Loucy (cell line): ENCODE measurements around the gene C16orf90.

Experiments
- H2AFZ ChIP-seq: fragments of 200-600 bp; sonication (generic); 2 replicates; pipeline ENCODE4 v1.6.0; 2016; ENCODE audit warnings: antibody characterized with exemption, mild to moderate bottlenecking, low read length, moderate library complexity
- H3F3A ChIP-seq: fragments of 200-600 bp; 2 replicates; pipeline ENCODE4 v1.6.0; 2016; ENCODE audit warnings: antibody characterized with exemption, low read depth, mild to moderate bottlenecking
- H3K27me3 ChIP-seq: fragments of 200-600 bp; sonication (generic); 2 replicates; pipeline ENCODE4 v1.6.1; 2014; ENCODE audit warnings: low read length, mild to moderate bottlenecking; ENCODE audit not compliant: insufficient read depth, poor library complexity, severe bottlenecking
- H3K36me3 ChIP-seq: fragments of 200-600 bp; sonication (generic); 2 replicates; pipeline ENCODE4 v1.6.1; 2016; ENCODE audit warnings: low read length; ENCODE audit not compliant: insufficient read depth
- H3K4me1 ChIP-seq: fragments of 200-600 bp; sonication (generic); 2 replicates; pipeline ENCODE4 v1.5.1; 2014; ENCODE audit warnings: low read length, mild to moderate bottlenecking; ENCODE audit not compliant: insufficient read depth, poor library complexity, severe bottlenecking
- H3K4me2 ChIP-seq: fragments of 200-600 bp; sonication (generic); 2 replicates; pipeline ENCODE4 v1.6.0; 2014; ENCODE audit warnings: antibody characterized with exemption, low read length, low read depth, mild to moderate bottlenecking; ENCODE audit not compliant: poor library complexity, severe bottlenecking
- H3K4me3 ChIP-seq: fragments of 200-600 bp; sonication (generic); 2 replicates; pipeline ENCODE4 v1.5.1; 2014; ENCODE audit warnings: low read length, mild to moderate bottlenecking, mixed read lengths; ENCODE audit not compliant: poor library complexity, severe bottlenecking
- H3K79me2 ChIP-seq: fragments of 200-600 bp; sonication (generic); 2 replicates; pipeline ENCODE4 v1.6.1; 2014; ENCODE audit warnings: low read length; ENCODE audit not compliant: insufficient read depth
- H3K9ac ChIP-seq: fragments of 200-600 bp; sonication (generic); 2 replicates; pipeline ENCODE4 v1.6.0; 2014; ENCODE audit warnings: mild to moderate bottlenecking, low read depth, low read length, moderate library complexity; ENCODE audit not compliant: poor library complexity, severe bottlenecking
- H3K9me2 ChIP-seq: fragments of 200-600 bp; sonication (generic); replicated peaks from 2 replicates; pipeline ENCODE4 v1.6.1; 2016; ENCODE audit warnings: low read depth, low read length, mixed read lengths
- H3K9me3 ChIP-seq: fragments of 200-600 bp; sonication (generic); 2 replicates; pipeline ENCODE4 v1.6.1; 2014; ENCODE audit warnings: mild to moderate bottlenecking, antibody characterized with exemption, low read length, low read depth; ENCODE audit not compliant: insufficient read depth
- H4K20me1 ChIP-seq: fragments of 200-600 bp; sonication (generic); 2 replicates; pipeline ENCODE4 v1.6.0; 2014; ENCODE audit warnings: antibody characterized with exemption, low read length, mild to moderate bottlenecking; ENCODE audit not compliant: insufficient read depth, poor library complexity, severe bottlenecking
- CTCF ChIP-seq: fragments of 200-600 bp; sonication (generic); conservative IDR thresholded peaks from 2 replicates; pipeline ENCODE4 v1.5.1; 2014; ENCODE audit warnings: mild to moderate bottlenecking, antibody characterized with exemption, low read length
- EZH2phosphoT487 ChIP-seq: fragments of 200-600 bp; IDR thresholded peaks from 2 replicates; pipeline ENCODE4 v1.6.1; 2018; ENCODE audit warnings: antibody characterized with exemption, mild to moderate bottlenecking, moderate library complexity, borderline replicate concordance

The C16orf90 gene

GRCh38 chr16:3471518-3472176, 23.6 kb downstream of the C16orf90 start:
- no peak overlapping the region for H2AFZ ChIP-seq
- no peaks in the 10 kb centered on the region for H3F3A ChIP-seq
- no peak overlapping the region for H3K4me2 ChIP-seq
- H3K9me2 ChIP-seq = no peaks in the 10 kb centered on the region
- no peaks in the 10 kb centered on the region for H3K27me3 ChIP-seq
- H3K4me1 ChIP-seq = no peaks in the 10 kb centered on the region
- H3K79me2 ChIP-seq = peaks cover 49% of the 10 kb centered on the region; the same call in 1 of the 2 replicates
- no peaks in the 10 kb centered on the region for H3K36me3 ChIP-seq
- H3K9me3 ChIP-seq = no peaks in the 10 kb centered on the region
- TF ChIP-seq CTCF = no peak
- no peak for TF ChIP-seq EZH2phosphoT487
- no peak overlapping the region for H3K4me3 ChIP-seq
- H4K20me1 ChIP-seq = no peaks in the 10 kb centered on the region
- H3K9ac ChIP-seq = no peak overlapping the region

- no peaks in the 10 kb centered on the region for H3K9me3 ChIP-seq
- H3K9me2 ChIP-seq = no peaks in the 10 kb centered on the region
- H3K9ac ChIP-seq = no peak overlapping the region
- no peaks in the 10 kb centered on the region for H3K4me1 ChIP-seq
- H4K20me1 ChIP-seq = no peaks in the 10 kb centered on the region
- no peak overlapping the region for H3K4me3 ChIP-seq
- H3K79me2 ChIP-seq = peaks cover 56% of the 10 kb centered on the region; the same call in 1 of the 2 replicates
- H3K36me3 ChIP-seq = peaks cover 4% of the 10 kb centered on the region; the same call in 1 of the 2 replicates
- H3K27me3 ChIP-seq = no peaks in the 10 kb centered on the region
- H3F3A ChIP-seq = no peaks in the 10 kb centered on the region
- no peak overlapping the region for H3K4me2 ChIP-seq
- TF ChIP-seq CTCF (no peak), EZH2phosphoT487 (no peak)
- no peak overlapping the region for H2AFZ ChIP-seq
Measured at GRCh38 chr16:3470723-3471122, 24.6 kb downstream of the C16orf90 start.

GRCh38 chr16:3469736-3470135, 25.6 kb downstream of the C16orf90 start:
- no peaks in the 10 kb centered on the region for H3K9me2 ChIP-seq

More at GRCh38 chr16:3469736-3470135, 25.6 kb downstream of the C16orf90 start:
- H3F3A ChIP-seq = no peaks in the 10 kb centered on the region
- peaks cover 62% of the 10 kb centered on the region; the same call in 1 of the 2 replicates for H3K79me2 ChIP-seq
- H3K4me1 ChIP-seq = peaks cover under 1% of the 10 kb centered on the region
- H3K4me3 ChIP-seq = no peak overlapping the region
- H2AFZ ChIP-seq = no peak overlapping the region
- H3K4me2 ChIP-seq = no peak overlapping the region
- no peak overlapping the region for H3K9ac ChIP-seq
- H4K20me1 ChIP-seq = no peaks in the 10 kb centered on the region
- TF ChIP-seq CTCF = no peak
- no peak for TF ChIP-seq EZH2phosphoT487
- no peaks in the 10 kb centered on the region for H3K9me3 ChIP-seq
- no peaks in the 10 kb centered on the region for H3K27me3 ChIP-seq
- H3K36me3 ChIP-seq = peaks cover 4% of the 10 kb centered on the region; the same call in 1 of the 2 replicates
